Measurements from ENCODE around the gene TARS2.
A peak's percentile ranks its signal among the peaks of the same experiment; 100 is the strongest.

Gene TARS2

DNA sequence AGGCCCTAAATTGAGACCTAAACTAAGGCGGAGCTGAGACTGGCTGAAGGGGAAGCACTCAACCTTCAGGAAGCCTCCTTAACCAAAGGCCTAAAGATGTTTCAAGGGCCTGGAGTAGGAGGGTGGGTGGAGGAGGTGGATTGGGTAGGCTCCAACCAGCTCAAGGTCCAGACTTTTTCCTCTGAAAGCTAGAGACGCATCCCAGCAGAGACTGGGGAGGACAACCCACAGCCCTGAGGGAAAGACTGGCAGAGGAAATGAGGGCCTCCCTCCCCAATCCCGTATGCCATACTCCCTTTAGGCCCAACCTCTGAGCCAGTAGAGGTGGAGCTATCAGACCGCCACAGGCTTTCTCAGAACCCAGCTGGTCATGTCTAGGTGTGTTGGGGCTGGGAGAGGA is 21.8 kb downstream of the TARS2 start:
- DNase-seq, result no peak

- no peak for DNase-seq
Observed at GRCh38 chr1:150511551-150511950, 24.3 kb downstream of the TARS2 start.

GRCh38 chr1:150511985-150512660 is 24.9 kb downstream of the TARS2 start:
- no peak for DNase-seq

GRCh38 chr1:150512846-150513245 is 25.6 kb downstream of the TARS2 start:
- no peak for DNase-seq

DNA sequence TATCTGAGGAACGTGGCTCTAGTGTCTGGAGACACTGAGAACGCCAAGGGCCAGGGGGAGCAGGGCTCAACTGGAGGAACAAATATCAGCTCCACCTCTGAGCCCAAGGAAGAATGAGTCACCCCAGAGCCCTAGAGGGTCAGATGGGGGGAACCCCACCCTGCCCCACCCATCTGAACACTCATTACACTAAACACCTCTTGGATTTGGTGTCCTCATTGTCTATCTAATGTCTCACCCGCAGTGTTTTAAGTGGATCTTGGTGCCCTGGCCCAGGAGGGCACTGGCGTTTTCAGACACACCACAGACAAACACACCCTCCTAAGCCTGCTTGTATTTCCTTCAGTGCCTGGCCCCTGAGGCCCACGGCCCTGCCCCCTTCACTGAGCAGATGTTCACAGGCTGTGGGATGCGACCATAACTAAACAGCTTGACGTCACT is 26.2 kb downstream of the TARS2 start:
- DNase-seq, result no peak

DNA sequence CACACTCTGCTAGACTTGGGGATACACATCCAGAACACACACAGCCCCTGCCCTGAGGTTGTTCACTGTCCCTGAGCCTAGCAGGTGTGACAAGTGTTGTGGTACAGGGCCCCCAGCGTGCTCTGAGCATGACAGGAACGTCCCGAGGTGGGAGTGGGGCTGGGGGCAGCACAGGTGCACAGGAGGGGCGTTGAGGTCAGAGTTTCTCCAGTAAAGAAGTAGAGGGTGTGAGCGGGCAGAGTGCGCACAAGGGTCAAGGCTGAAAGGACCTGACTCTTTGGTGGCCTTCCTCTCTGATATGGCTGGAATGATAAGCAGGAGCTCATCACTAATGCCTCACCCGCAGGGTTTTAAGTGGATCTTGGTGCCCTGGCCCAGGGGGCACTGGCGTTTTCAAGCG is 27.0 kb downstream of the TARS2 start:
- DNase-seq, result no peak

DNA sequence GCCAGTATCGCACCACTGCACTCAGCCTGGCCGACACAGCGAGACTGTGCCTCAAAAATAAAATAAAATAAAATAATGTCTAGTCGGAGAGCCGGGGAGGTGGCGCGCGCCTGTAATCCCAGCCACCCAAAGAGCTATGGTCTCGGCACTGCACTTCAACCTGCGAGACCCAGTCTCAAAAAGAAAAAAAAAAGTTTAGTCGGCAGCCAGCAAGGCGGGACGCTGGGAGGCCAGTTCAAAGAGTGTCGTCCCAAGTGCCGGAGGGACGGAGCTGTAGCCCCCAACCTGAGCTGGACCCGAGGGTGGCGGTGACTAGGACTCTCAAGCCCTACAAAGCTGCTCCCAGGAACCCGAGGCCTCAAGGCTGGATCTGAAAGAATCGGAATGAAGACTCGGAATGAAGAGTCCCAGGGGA is 27.7 kb downstream of the TARS2 start:
- no peak for DNase-seq

- peak; percentile 96 for DNase-seq
Observed at GRCh38 chr1:150515328-150516049, 28.3 kb downstream of the TARS2 start, which contains the start of gene FALEC. TSS of gene FALEC (plus strand) at chr1:150515752.

- DNase-seq, result no peak
Observed at GRCh38 chr1:150516050-150516591, 28.9 kb downstream of the TARS2 start.

GRCh38 chr1:150516616-150517015 is 29.4 kb downstream of the TARS2 start:
- no peak for DNase-seq

DNA sequence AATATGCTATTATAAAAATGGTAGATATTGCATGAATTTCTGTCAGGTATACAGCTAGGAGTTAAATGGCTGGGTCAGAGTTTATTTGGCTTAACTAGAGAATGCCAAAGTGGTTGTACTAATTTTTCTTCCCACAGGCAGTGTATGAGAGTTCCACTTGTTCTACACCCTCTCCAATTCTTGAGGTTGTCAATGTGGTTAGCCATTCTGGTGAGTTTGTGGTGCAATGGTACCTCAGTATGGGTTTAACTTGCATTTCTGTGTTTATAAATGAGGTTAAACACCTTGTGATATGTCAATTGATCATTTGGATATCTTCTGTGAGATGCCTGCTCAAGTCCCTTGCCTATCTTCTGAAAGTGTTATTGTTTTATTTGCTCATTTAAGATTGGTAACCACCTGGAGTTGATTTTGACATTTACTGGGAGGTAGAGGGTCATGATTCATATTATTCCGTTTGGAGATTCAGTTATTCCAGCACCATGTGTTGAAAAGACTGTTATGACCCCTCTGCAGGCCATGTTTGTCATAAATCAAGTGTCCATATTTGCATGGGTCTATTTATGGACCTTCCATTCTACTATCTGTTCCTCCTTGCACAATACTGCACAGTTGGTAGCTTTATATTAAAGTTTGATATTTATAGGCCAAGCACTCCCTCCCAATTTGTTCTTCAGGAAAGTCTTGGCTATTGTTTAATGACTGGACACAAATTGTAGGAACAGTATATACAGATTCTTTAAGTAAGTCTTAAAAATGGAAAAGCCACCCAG is 34.2 kb downstream of the TARS2 start:
- DNase-seq, result no peak

DNA sequence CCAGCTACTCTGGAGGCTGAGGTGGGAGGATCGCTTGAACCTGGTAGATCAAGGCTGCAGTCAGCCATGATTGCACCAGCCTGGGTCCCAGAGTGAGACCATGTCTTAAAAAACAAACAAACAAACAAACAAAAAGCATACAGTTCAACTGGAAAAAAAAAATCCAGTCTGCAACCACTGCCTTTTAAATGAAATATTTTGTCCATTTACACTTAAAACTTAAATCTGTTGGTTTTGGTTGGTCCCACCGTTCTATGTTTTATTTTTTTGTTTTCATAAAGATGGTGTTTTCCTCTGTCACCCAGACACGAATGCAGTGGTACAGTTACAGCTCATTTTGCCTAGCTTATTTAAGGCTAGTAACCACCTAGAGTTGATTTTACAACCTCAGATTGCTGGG is 38.1 kb downstream of the TARS2 start:
- no peak for DNase-seq

- DNase-seq, result no peak
Observed at GRCh38 chr1:150528196-150528595, 41.0 kb downstream of the TARS2 start.

- peak; percentile 31 for DNase-seq
Observed at GRCh38 chr1:150529017-150529416, 41.8 kb downstream of the TARS2 start.

- DNase-seq, result no peak
Observed at GRCh38 chr1:150530491-150531159, 43.4 kb downstream of the TARS2 start.

DNA sequence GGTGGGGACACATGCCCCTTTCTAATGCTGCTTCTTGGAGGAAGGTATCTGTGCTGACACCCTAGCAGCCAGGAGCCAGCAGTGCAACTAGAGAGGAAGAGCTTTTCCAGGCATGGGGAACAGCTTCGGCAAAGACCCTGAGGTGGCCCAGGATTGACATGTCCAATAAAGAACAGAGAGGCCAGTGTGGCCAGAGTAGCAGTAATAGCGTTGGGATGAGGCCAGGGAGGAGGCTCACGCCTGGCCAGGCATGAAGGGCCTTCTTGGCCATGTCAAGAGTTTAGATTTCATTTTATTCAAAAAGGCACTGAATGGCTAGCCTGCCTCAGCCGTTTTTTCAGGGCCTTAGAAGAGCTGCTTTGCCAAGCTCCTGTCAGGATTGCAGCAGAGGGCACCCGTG is 45.6 kb downstream of the TARS2 start:
- DNase-seq, result no peak

DNA sequence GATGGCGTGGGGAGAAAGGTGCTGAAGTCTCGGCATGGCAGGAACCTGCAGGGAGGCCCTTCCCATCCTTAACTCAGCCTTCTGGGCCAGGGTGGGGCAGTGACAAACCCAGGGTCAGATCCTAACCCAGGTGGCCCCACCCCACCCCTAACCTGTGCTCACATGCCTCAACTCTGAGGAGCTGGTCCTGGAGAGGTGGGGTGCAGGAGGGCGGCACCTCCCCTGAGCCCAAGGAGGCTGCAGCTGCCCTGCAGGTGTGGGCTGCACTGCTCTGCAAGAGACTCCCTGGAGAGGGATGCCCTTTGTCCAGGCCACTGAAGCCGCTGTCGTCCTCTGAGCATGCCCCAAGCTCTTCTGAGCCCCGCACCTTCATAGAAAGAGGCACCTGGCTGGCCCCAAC is 46.8 kb downstream of the TARS2 start:
- DNase-seq, result no peak

DNA sequence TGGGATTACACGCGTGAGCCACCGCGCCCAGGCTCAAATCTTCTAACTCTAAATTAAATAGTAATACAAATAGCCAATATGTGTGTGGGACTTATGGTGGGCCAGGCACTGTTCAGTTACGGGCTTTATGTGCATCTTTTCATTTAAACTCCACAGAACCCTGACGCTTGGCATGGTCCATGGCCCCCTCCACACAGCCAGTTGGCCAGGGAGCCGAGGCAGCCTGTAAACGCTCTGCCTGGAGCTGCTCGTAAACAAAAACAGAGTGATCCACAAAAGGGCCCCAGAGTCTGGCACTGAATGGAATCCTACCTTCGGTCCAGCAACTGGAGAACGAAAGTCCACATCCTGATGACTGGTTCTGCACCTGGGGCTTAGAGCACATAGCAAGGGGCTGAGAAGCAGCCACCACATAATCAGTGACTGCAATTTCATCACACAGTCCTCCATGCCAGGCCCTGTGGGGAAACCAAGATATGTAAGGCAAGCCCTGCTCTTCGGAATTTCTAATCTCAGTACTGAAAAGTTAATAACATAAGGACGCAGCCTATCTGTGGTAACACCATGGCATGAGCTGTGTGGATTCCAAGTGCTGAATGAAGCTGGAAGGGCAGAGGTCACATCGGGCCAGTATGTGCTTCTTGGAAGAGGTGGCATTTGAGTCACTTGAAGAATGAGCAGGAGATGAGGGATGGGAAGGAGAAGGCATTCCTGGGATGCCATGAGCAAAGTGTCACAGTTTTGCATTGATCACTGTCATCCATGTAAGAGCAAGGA is 48.5 kb downstream of the TARS2 start:
- DNase-seq, result no peak

DNA sequence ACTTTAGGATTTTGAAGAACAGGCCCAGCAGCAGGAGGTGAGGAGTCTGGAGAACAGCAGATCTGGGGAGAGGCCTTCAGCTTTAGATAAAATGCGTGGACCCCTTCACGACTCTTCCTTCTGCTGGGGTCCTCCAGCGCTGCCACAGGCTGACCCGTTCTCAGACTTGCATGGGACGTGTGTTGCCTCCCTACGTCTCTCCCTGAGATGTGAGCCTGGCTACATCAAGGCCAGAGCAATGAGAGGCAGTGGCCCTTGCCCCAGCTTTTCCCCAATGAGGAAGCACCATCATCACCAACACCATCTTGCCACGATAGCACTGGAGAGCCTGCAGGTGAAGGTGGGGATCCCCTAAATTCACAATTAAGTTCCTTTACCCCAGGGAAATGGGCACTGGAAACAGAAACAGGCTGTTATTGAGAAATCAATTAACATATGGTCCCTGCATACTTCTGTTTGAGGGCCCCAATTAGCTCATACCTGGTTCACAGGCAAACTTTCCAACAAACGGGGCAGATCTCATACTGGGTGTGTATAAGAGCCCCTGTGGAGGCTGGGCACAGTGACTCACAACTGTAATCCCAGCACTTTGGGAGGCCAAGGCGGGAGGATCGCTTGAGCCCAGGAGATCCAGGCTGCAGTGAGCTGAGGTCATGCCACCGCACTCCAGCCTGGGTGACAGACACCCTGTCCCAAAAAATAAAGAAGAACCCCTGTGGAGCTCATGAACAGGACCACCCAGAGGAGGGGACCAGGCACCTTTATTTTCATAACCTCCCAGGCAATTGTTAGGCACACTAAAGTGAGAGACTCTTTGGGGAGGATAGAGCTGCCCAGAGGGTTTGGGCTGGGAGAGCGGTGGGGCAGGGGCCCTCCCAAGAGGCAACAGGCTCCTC is 49.9 kb downstream of the TARS2 start:
- DNase-seq, result no peak

DNA sequence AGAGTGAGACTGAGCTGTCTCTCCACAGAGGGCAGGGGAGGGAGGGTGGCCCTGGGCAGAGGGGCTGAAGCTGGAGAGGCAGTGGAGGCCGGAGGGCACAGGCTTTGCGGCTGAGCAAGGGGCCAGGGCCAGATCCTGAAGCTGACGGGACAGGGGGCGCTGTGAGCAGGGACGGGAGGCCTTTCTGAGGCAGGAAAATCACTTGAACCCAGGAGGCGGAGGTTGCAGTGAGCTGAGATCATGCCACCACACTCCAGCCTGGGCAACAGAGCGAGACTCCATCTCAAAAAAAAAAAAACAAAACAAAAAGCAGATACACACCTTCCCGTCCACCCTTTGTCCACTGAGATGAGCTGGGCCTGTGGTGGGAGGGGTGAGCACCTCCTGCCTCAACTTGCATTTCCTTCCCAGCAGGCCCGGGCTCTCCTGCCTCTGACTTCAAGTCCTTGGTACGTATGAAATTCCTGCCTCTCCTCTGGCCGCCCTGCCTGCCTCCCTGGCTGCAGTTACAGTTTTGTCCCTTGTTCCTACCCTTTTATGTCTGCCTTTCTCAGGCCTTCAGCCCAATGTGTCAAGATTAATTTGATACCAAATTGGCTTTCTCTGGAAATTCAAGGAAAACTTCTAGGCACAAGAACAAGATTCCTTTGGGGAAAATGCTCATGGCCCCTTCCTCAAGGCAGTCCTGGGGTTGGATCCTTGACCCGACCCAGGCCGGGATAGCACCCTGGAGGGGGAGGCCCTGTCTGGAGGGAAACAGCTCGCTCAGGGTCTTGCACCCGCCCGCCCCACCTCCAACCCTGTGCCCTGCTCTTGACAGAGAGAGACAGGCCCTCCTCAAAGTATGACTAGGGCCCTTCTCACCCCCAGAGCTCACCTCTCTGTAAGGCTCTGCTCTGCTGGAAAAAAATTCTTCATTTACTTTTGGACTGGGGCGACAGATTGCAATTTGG is 50.8 kb downstream of the TARS2 start:
- no peak for DNase-seq
